ENCODE results near the gene CACNA1H. TPM values are rescaled to one million over a fixed set of nuclear protein-coding genes. Genes with fewer than 3 reads are reported as not detected.

Gene CACNA1H
- polyA plus RNA-seq, 1 experiment, result 1.5 TPM

DNA sequence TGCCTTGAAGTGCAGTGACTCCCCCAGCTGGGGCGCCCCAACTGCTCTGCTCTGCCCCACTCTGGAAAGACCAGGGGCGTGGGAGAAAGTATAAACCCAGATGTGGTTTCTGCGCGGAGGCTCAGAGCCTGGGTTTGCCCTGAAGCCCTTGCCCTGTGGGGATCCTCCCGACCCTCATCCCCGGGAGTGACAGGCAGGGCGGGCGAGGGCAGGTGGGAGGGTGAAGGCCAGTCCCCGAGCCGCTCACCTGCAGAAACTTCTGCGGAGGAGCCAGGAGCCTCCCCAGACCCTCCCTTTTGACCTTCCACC, 106.8 kb downstream of the CACNA1H start:
- ChIA-PET CTCF (no interaction called here), POLR2A (no interaction called here)
- no peak for DNase-seq (ENCODE audit: low read depth, low spot score)
- TF ChIP-seq, protein P1, sequence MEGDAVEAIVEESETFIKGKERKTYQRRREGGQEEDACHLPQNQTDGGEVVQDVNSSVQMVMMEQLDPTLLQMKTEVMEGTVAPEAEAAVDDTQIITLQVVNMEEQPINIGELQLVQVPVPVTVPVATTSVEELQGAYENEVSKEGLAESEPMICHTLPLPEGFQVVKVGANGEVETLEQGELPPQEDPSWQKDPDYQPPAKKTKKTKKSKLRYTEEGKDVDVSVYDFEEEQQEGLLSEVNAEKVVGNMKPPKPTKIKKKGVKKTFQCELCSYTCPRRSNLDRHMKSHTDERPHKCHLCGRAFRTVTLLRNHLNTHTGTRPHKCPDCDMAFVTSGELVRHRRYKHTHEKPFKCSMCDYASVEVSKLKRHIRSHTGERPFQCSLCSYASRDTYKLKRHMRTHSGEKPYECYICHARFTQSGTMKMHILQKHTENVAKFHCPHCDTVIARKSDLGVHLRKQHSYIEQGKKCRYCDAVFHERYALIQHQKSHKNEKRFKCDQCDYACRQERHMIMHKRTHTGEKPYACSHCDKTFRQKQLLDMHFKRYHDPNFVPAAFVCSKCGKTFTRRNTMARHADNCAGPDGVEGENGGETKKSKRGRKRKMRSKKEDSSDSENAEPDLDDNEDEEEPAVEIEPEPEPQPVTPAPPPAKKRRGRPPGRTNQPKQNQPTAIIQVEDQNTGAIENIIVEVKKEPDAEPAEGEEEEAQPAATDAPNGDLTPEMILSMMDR (IDR thresholded peaks at IDR 0.05; ENCODE audit: low read depth, low read length), result no peak
- peaks cover 40% of the 10 kb centered on the region for H3K27me3 ChIP-seq (ENCODE audit: control insufficient read depth, insufficient read depth, low read length)
- peaks cover 9% of the 10 kb centered on the region; the same call in 1 of the 2 replicates for H3K9me3 ChIP-seq (ENCODE audit: control insufficient read depth, insufficient read depth, low read length)
- no peak overlapping the region for H3K27ac ChIP-seq (ENCODE audit: low read depth, low read length)
- H3K4me3 ChIP-seq (ENCODE audit: low read depth, low read length), result no peak overlapping the region

DNA sequence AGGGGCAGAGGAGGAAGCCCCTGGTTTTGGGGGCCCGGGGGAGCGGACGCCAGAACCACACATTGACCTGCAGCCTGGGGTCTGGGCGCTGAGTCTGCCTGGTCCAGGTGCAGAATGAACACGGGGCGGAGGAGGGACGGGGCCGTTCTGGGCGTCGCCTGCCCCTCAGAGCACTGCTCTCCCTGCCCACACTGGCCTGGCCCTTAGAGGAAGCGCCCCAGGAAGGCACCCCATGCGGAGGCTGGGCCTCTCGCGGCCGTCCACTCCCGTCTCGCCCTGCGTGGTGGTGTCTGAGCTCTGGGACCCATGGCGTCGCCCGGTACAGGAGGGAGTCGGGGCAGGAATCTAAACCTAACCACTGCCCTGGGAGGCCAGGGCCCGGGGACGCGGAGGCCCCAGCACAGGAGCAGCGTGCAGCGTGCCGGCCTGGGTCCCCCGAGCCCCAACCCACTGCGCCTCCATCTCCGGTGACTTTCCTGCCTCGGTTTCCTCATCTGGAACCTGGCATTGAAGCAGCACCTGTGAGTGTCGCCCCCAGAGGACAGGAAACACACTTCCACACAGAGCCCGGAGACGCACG, 107.3 kb downstream of the CACNA1H start:
- ChIA-PET POLR2A (no interaction called here), CTCF (no interaction called here)
- TF ChIP-seq, protein P1 (IDR thresholded peaks at IDR 0.05; ENCODE audit: low read depth, low read length), result no peak
- H3K9me3 ChIP-seq (ENCODE audit: control insufficient read depth, insufficient read depth, low read length), result peaks cover 10% of the 10 kb centered on the region; the same call in 1 of the 2 replicates
- H3K4me3 ChIP-seq (ENCODE audit: low read depth, low read length), result no peak overlapping the region
- no peak for DNase-seq (ENCODE audit: low read depth, low spot score)
- no peak overlapping the region for H3K27ac ChIP-seq (ENCODE audit: low read depth, low read length)
- H3K27me3 ChIP-seq (ENCODE audit: control insufficient read depth, insufficient read depth, low read length), result peaks cover 40% of the 10 kb centered on the region

DNA sequence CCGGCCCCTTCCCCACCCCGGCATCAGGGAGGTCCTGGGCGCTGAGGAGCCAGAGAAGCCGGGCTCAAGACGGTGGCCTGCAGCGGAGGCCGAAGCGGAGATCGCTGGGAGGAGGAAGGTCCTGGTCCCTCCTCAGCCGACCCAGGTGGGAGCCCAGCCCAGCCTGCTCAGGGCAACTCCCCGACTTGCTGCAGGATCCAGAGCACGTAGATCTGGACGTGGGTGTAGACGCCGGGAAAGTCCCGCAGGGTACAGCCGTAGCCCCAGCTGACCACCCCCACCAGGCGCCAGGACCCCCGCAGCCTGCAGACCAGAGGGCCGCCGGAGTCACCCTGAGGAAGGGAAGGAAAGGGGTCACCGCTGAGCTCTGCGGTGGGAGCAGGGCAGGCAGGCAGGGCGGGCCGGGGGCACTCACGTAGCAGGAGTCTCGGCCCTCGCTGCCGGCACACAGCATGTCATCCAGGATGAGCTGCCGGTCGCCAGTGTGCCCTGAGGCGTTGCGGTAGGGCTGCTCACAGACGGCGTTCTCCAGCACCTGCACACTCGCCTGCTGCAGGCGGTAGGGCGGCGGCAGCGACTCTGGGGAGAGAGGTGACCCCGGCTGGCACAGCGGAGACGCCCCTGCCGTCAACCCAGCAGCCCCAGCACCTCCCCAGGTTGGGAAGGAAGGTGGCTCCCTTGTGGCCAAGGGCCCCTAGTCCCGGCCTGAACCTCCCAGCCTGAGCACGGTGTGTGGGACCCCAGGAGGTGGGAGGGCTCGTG, 108.4 kb downstream of the CACNA1H start:
- Histone ChIP-seq H3K9me3 (ENCODE audit: control insufficient read depth, insufficient read depth, low read length) (peaks cover 19% of the 10 kb centered on the region; the same call in 1 of the 2 replicates), H3K27me3 (ENCODE audit: control insufficient read depth, insufficient read depth, low read length) (peaks cover 40% of the 10 kb centered on the region), H3K27ac (ENCODE audit: low read depth, low read length) (no peak overlapping the region), H3K4me3 (ENCODE audit: low read depth, low read length) (no peak overlapping the region)
- no peak for DNase-seq (ENCODE audit: low read depth, low spot score)
- TF ChIP-seq, protein P1 (IDR thresholded peaks at IDR 0.05; ENCODE audit: low read depth, low read length), result no peak
- POLR2A ChIA-PET, result no interaction called here
- CTCF ChIA-PET, result no interaction called here

DNA sequence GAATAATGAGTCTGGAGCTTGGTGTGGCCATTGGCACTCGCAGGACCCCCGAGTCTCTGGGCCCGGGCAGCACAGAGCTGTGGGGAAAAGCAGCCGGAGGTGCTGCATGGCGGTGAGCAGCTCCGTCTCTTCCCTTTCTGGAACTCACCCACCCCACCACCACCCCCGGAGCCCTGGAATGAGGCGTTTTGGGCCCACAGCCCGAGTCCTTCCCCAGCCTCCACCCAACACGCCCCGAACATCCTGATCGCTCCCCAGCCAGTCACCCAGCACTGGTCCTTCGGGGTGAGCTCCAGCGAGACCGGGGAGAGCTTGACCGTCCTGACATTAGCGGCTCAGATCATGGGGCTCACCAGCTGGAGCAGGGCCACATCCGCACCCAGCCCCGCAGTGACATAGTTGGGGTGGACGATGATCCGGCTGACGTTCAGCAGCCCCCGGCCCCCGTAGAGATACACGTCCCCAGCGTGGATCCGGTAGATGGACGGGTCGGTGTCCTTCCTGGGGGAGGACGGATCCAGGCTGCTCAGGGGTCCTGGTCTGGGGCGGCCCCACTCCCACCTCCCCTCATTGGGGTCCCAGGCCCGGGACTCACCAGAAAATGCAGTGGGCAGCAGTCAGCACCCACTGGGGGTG, 109.4 kb downstream of the CACNA1H start:
- POLR2A ChIA-PET, result no interaction called here
- TF ChIP-seq, protein P1 (IDR thresholded peaks at IDR 0.05; ENCODE audit: low read depth, low read length), result no peak
- CTCF ChIA-PET, result interaction anchor here (0.7 kb wide), 1 partner anchor 159 kb away, joined by 7 read pairs; no protein-coding TSS in a partner anchor
- no peak overlapping the region for H3K4me3 ChIP-seq (ENCODE audit: low read depth, low read length)
- DNase-seq (ENCODE audit: low read depth, low spot score), result no peak
- peaks cover 19% of the 10 kb centered on the region; the same call in 1 of the 2 replicates for H3K9me3 ChIP-seq (ENCODE audit: control insufficient read depth, insufficient read depth, low read length)
- no peak overlapping the region for H3K27ac ChIP-seq (ENCODE audit: low read depth, low read length)
- H3K27me3 ChIP-seq (ENCODE audit: control insufficient read depth, insufficient read depth, low read length), result peaks cover 40% of the 10 kb centered on the region

DNA sequence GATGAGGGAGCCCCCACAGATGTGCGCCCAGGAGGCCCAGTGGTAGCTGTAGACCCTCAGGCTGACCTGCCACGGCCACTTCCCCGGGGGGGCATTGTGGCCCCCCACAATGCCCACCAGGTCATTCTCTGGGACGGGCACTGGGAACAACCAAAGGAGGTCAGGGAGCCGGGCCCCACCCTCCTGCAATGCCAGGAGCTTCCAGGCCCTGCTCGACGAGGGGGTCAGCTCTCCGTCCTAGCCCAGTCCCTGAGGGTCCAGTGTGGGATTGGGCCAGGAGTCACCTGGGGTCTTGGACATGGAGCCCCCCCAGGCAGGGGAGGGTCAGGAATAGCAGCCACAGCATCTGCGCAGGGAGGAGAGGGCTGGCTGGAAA, 109.9 kb downstream of the CACNA1H start:
- TF ChIP-seq, protein P1 (IDR thresholded peaks at IDR 0.05; ENCODE audit: low read depth, low read length), result no peak
- CTCF ChIA-PET, result interaction anchor here (0.7 kb wide), 1 partner anchor 160 kb away, joined by 7 read pairs; no protein-coding TSS in a partner anchor
- Histone ChIP-seq H3K27ac (ENCODE audit: low read depth, low read length) (no peak overlapping the region), H3K4me3 (ENCODE audit: low read depth, low read length) (no peak overlapping the region), H3K27me3 (ENCODE audit: control insufficient read depth, insufficient read depth, low read length) (peaks cover 40% of the 10 kb centered on the region), H3K9me3 (ENCODE audit: control insufficient read depth, insufficient read depth, low read length) (peaks cover 19% of the 10 kb centered on the region; the same call in 1 of the 2 replicates)
- POLR2A ChIA-PET, result no interaction called here
- DNase-seq (ENCODE audit: low read depth, low spot score), result no peak

Measured in AG04450 (cell line).